Endothelial cell of umbilical vein (primary cell): Measurements from ENCODE around the gene GALNT3. TPM values are rescaled to one million over a fixed set of nuclear protein-coding genes. Genes with fewer than 3 reads are reported as not detected.

ENCODE experiments used
- BruUV-seq: library from RNA; stranded (reverse); fragments of 400-500 nt; replicated peaks from 2 replicates; lab custom pipeline; 2021; lab: Mats Ljungman, UMichigan
- CTCF ChIA-PET: fragments of 300-600, 350-600 bp; sonication (Branson Sonifier 250); formaldehyde crosslinking; loops from one replicate; lab custom pipeline; 2021; ENCODE audit warnings: antibody characterized with exemption, inconsistent platforms; lab: Charles Lee
- POLR2A ChIA-PET: fragments of 300-600, 350-600 bp; sonication (Branson Sonifier 250); formaldehyde crosslinking; loops from one replicate; lab custom pipeline; 2021; ENCODE audit warnings: antibody characterized with exemption, inconsistent platforms; lab: Charles Lee
- DNase-seq: peaks from one replicate; pipeline ENCODE4 v3.0.0-alpha.2; 2011; ENCODE audit warnings: low read depth, low spot score
- FAIRE-seq: peaks from 2 replicates; lab custom pipeline; 2011; peaks lifted over from hg19 to GRCh38; lab: Jason Lieb, UNC
- H2AFZ ChIP-seq: 2 replicates; pipeline ENCODE4 v1.6.0; 2012; ENCODE audit warnings: low read depth, low read length, control low read depth, inconsistent platforms
- H3K27ac ChIP-seq: 2 replicates; pipeline ENCODE4 v1.5.1; 2011; ENCODE audit warnings: low read depth, mild to moderate bottlenecking, control low read depth, low read length, moderate library complexity; ENCODE audit not compliant: insufficient read depth
- H3K27me3 ChIP-seq, 2 experiments: 2 replicates each; pipeline versions ENCODE4 v1.6.0 to v1.6.1; 2011; ENCODE audit warnings: low read length in 2 of 2, mixed read lengths in 1 of 2; ENCODE audit not compliant: control insufficient read depth in 2 of 2, insufficient read depth in 2 of 2
- H3K36me3 ChIP-seq, 2 experiments: 2 replicates in 1 of 2; 3 replicates in 1 of 2; pipeline ENCODE4 v1.5.1; 2011; ENCODE audit warnings: low read length in 2 of 2, mild to moderate bottlenecking in 1 of 2, moderate library complexity in 1 of 2; ENCODE audit not compliant: control insufficient read depth in 2 of 2, insufficient read depth in 2 of 2; ENCODE audit errors: extremely low read depth in 1 of 2
- H3K4me1 ChIP-seq: 3 replicates; pipeline ENCODE4 v1.5.1; 2011; ENCODE audit warnings: mild to moderate bottlenecking, low read length; ENCODE audit not compliant: control insufficient read depth, insufficient read depth; ENCODE audit errors: extremely low read depth
- H3K4me2 ChIP-seq: 2 replicates; pipeline ENCODE4 v1.6.1; 2011; ENCODE audit warnings: low read length, control low read depth, mixed read lengths; ENCODE audit not compliant: insufficient read depth
- H3K4me3 ChIP-seq, 3 experiments: fragments of 200-600 bp in 1 of 3; sonication (generic), shearing (Covaris generic) in 1 of 3; replicated peaks in 1 of 3; 2 replicates each; pipeline ENCODE4 v1.5.1; 2011 to 2016; ENCODE audit warnings: control low read depth in 3 of 3, low read length in 3 of 3, mild to moderate bottlenecking in 2 of 3, inconsistent platforms in 1 of 3, low read depth in 1 of 3, moderate library complexity in 1 of 3; ENCODE audit not compliant: insufficient read depth in 1 of 3
- H3K79me2 ChIP-seq: 2 replicates; pipeline ENCODE4 v1.6.0; 2012; ENCODE audit warnings: low read length, inconsistent platforms; ENCODE audit not compliant: control insufficient read depth, insufficient read depth
- H3K9ac ChIP-seq: replicated peaks from 2 replicates; pipeline ENCODE3; 2011; ENCODE audit warnings: low read length, control low read depth; ENCODE audit not compliant: insufficient read depth; ENCODE audit errors: extremely low read depth
- H3K9me1 ChIP-seq: replicated peaks from 3 replicates; pipeline ENCODE4 v1.6.0; 2011; ENCODE audit warnings: mild to moderate bottlenecking, low read length; ENCODE audit not compliant: control insufficient read depth, insufficient read depth; ENCODE audit errors: extremely low read depth
- H3K9me3 ChIP-seq: replicated peaks from 2 replicates; pipeline ENCODE4 v1.5.1; 2012; ENCODE audit warnings: low read length, inconsistent platforms; ENCODE audit not compliant: control insufficient read depth, insufficient read depth
- H4K20me1 ChIP-seq: replicated peaks from 2 replicates; pipeline ENCODE3; 2011; ENCODE audit warnings: mild to moderate bottlenecking, low read length; ENCODE audit not compliant: control insufficient read depth, insufficient read depth; ENCODE audit errors: extremely low read depth
- JUN ChIP-seq: IDR thresholded peaks from 2 replicates; pipeline ENCODE4 v1.6.1; 2011; ENCODE audit warnings: borderline replicate concordance, low read depth; ENCODE audit not compliant: insufficient read length, insufficient read depth
- POLR2A ChIP-seq: IDR thresholded peaks from 2 replicates; pipeline ENCODE4 v1.6.1; 2012; ENCODE audit warnings: low read depth, mild to moderate bottlenecking, control low read depth, low read length
- POLR2AphosphoS5 ChIP-seq: IDR thresholded peaks from 2 replicates; pipeline ENCODE4 v1.6.1; 2012; ENCODE audit warnings: low read depth, mild to moderate bottlenecking, control low read depth, low read length, moderate library complexity; ENCODE audit not compliant: insufficient read depth
- dilution Hi-C: fragments of 300-500 bp; cut with MboI; formaldehyde crosslinking; loops from one replicate; pipeline ENCODE4 v1.15.0; 2019; ENCODE audit warnings: low sequenced_read_pairs; ENCODE audit not compliant: extremely low pct_ligation_motif_present
- intact Hi-C: fragments of 100-400 bp; cut with micrococcal nuclease; formaldehyde crosslinking; loops from one replicate; pipeline ENCODE4 v1.10.0; 2022
- polyA plus RNA-seq, 4 experiments: library from polyadenylated mRNA; depleted of rRNA in 3 of 4; stranded (reverse) in 3 of 4; unstranded in 1 of 4; fragments of >200 nt; gene quantifications; 2 replicates each; pipeline versions ENCODE4 v1.2.1 to v1.2.3, GENCODE V29; 2011 to 2012; ENCODE audit warnings: missing spikeins in 1 of 4
- total RNA-seq: library from RNA; stranded (reverse); gene quantifications from 2 replicates; pipeline ENCODE4 v1.2.3, GENCODE V29; 2021
- TF ChIP-seq, protein P1 (sequence below): IDR thresholded peaks from 2 replicates; pipeline ENCODE4 v1.6.1; 2011; ENCODE audit not compliant: insufficient read depth, insufficient read length
- TF ChIP-seq, protein P2 (sequence below), 2 donors: IDR thresholded peaks; 1 replicate in 1 of 2; 2 replicates in 1 of 2; pipeline ENCODE4 v1.5.1; 2011; ENCODE audit warnings: low read length in 2 of 2, mild to moderate bottlenecking in 2 of 2, moderate library complexity in 2 of 2, control low read depth in 1 of 2, inconsistent platforms in 1 of 2, low read depth in 1 of 2; ENCODE audit not compliant: insufficient read depth in 1 of 2; ENCODE audit errors: extremely low read depth in 1 of 2

Gene GALNT3
- total and polyA plus RNA-seq, 2 donors (not counting 3 experiments of a cell fraction or from before 2014, with no cell fraction given) = 0.07 to 0.82 TPM

DNA sequence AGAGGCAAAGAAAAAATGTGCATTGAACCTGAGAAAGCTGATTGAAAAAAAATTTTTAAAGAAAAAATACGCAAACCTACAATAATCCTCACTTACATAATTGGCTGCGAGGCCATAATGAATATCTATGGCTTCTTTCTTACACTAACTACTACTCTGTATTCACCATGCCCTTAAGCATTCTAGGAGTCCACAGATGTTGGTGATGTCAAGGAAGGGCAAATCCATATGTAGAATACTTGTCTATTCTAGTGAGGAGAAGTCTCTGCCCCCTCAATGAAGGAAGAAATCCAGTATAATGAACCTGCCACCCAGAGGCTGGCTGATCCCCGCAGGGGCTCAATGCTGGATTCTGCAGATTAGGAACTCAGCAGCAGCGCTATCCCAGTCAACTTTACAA, 14.3 kb downstream of the GALNT3 start:
- ChIA-PET CTCF (interaction anchor here (0.7 to 2.7 kb wide), 13 partner anchors 9 to 765 kb away, joined by 3 to 16 read pairs (median 4); partner anchors contain the start of genes SCN1A, SCN2A and SCN3A), POLR2A (no interaction called here)
- H3K4me1 ChIP-seq = no peaks in the 10 kb centered on the region
- no peaks in the 10 kb centered on the region for H3K36me3 ChIP-seq
- no peaks in the 10 kb centered on the region for H4K20me1 ChIP-seq
- FAIRE-seq = no peak
- no peak overlapping the region for H2AFZ ChIP-seq
- DNase-seq = no peak
- no peaks in the 10 kb centered on the region for H3K79me2 ChIP-seq
- no peaks in the 10 kb centered on the region for H3K27me3 ChIP-seq
- H3K9ac ChIP-seq = no peak overlapping the region
- intact Hi-C loops = loop anchor here (1.0 to 10.0 kb wide), 3 partner anchors 378 to 765 kb away; partner anchors contain the start of gene SCN2A
- no TSS peak for BruUV-seq
- TF ChIP-seq POLR2AphosphoS5 (no peak), POLR2A (no peak)
- TF ChIP-seq, protein P1, sequence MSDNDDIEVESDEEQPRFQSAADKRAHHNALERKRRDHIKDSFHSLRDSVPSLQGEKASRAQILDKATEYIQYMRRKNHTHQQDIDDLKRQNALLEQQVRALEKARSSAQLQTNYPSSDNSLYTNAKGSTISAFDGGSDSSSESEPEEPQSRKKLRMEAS = no peak
- no peaks in the 10 kb centered on the region for H3K9me1 ChIP-seq
- no peaks in the 10 kb centered on the region for H3K9me3 ChIP-seq
- H3K4me2 ChIP-seq = no peak overlapping the region
- dilution Hi-C loops = no loop called here
- no peak overlapping the region for H3K4me3 ChIP-seq
- no peak overlapping the region for H3K27ac ChIP-seq

DNA sequence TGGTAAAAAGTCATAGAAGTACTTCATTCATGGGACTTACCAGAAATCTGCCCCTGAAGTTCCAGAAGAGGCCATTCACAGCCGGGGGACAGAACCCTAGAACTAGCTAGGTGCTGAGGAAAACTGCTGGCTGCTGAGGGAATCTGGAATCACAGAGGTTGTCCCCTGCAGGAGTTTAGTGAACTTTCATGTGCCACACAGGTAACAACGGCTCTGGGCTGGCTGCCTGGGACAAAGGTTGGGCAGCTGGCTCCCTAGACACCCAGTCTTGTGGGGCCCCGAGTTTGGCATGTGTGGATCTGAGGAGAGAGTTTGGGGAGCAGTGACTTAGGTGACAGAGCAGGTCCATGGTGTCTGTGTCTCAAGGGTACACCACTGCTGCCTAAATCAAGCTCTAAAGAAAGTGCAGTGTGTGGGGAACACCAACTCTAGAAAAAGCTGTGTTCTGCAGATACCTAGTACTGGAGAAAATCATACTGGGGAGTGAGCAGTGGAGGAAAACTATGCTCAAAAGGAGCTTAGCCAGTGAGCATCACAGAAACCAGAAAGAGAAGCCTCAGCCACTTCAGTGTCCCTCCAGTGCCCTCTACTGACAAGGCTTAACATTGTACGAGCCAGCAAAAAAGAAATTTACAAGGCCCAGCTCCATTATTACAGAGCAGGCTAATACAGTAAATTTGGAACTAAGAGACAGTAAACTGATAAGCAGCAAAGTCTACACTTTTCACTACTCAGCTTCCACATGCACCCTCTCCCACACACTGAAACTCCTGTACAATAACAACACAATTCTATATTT, 15.2 kb downstream of the GALNT3 start:
- Histone ChIP-seq H3K4me1 (no peaks in the 10 kb centered on the region), H3K9me1 (no peaks in the 10 kb centered on the region), H2AFZ (no peak overlapping the region), H3K27me3 (no peaks in the 10 kb centered on the region), H3K9me3 (no peaks in the 10 kb centered on the region), H3K79me2 (no peaks in the 10 kb centered on the region), H3K27ac (no peak overlapping the region), H3K4me3 (no peak overlapping the region), H3K9ac (no peak overlapping the region), H4K20me1 (no peaks in the 10 kb centered on the region), H3K4me2 (no peak overlapping the region), H3K36me3 (no peaks in the 10 kb centered on the region)
- peak; percentile 7 for DNase-seq
- dilution Hi-C loops = no loop called here
- CTCF ChIA-PET = interaction anchor here (0.7 to 2.7 kb wide), 16 partner anchors 8 to 786 kb away, joined by 3 to 16 read pairs (median 5); partner anchors contain the start of genes SCN1A, SCN2A and SCN3A
- TF ChIP-seq JUN = no peak
- TF ChIP-seq, protein P2, sequence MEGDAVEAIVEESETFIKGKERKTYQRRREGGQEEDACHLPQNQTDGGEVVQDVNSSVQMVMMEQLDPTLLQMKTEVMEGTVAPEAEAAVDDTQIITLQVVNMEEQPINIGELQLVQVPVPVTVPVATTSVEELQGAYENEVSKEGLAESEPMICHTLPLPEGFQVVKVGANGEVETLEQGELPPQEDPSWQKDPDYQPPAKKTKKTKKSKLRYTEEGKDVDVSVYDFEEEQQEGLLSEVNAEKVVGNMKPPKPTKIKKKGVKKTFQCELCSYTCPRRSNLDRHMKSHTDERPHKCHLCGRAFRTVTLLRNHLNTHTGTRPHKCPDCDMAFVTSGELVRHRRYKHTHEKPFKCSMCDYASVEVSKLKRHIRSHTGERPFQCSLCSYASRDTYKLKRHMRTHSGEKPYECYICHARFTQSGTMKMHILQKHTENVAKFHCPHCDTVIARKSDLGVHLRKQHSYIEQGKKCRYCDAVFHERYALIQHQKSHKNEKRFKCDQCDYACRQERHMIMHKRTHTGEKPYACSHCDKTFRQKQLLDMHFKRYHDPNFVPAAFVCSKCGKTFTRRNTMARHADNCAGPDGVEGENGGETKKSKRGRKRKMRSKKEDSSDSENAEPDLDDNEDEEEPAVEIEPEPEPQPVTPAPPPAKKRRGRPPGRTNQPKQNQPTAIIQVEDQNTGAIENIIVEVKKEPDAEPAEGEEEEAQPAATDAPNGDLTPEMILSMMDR (IDR thresholded peaks at IDR 0.05; ENCODE audit: extremely low read depth in 1 of 2, insufficient read depth in 1 of 2, low read depth in 1 of 2, low read length in 2 of 2) = peak; percentile 20 to 23
- POLR2A ChIA-PET = no interaction called here
- intact Hi-C loops = loop anchor here (1.0 to 10.0 kb wide), 3 partner anchors 378 to 764 kb away; partner anchors contain the start of gene SCN2A
- FAIRE-seq = peak; percentile 46
- BruUV-seq = no TSS peak
